ENCODE measurements around the gene PALLD.

PALLD gene

DNA sequence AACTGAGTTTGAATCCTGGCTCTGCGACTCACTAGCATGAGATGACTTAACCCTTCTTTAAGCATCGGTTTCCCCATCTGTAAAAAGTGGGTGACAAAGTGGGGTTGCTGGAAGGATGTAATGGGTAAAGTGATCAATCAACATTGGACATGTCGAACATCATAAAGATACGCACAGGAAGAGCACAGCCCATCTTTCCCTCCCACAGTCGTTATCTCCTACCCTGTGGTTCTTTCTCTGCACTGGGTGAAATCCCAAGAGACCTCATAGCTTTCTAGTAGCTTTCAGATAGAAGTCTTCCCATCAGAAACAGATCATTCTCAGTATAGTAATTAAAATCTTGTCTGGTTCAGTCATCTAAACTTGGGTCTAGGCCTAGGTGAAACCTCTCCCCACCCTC lies 296.7 kb downstream of the PALLD start:
- Mint-ChIP-seq H3K9me3 (no peaks in the 10 kb centered on the region), H3K4me3 (no peak overlapping the region), H3K4me1 (peaks cover 36% of the 10 kb centered on the region), H3K27me3 (ENCODE audit: low read depth) (peaks cover 4% of the 10 kb centered on the region), H3K27ac (no peak overlapping the region), H3K36me3 (ENCODE audit: low read depth) (peaks cover 34% of the 10 kb centered on the region)
- TF ChIP-seq, protein P1, sequence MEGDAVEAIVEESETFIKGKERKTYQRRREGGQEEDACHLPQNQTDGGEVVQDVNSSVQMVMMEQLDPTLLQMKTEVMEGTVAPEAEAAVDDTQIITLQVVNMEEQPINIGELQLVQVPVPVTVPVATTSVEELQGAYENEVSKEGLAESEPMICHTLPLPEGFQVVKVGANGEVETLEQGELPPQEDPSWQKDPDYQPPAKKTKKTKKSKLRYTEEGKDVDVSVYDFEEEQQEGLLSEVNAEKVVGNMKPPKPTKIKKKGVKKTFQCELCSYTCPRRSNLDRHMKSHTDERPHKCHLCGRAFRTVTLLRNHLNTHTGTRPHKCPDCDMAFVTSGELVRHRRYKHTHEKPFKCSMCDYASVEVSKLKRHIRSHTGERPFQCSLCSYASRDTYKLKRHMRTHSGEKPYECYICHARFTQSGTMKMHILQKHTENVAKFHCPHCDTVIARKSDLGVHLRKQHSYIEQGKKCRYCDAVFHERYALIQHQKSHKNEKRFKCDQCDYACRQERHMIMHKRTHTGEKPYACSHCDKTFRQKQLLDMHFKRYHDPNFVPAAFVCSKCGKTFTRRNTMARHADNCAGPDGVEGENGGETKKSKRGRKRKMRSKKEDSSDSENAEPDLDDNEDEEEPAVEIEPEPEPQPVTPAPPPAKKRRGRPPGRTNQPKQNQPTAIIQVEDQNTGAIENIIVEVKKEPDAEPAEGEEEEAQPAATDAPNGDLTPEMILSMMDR (IDR thresholded peaks at IDR 0.05; ENCODE audit: unreplicated experiment in 3 of 3) = no peak

- peaks cover 30% of the 10 kb centered on the region for H3K36me3 Mint-ChIP-seq (ENCODE audit: low read depth)
- H3K9me3 Mint-ChIP-seq = no peaks in the 10 kb centered on the region
- peak overlapping the region in 2 of 3 experiments; percentile 39 to 64 for H3K27ac Mint-ChIP-seq
- TF ChIP-seq, protein P1 (IDR thresholded peaks at IDR 0.05; ENCODE audit: unreplicated experiment in 3 of 3) = no peak
- H3K4me3 Mint-ChIP-seq = no peak overlapping the region
- H3K27me3 Mint-ChIP-seq (ENCODE audit: low read depth) = peaks cover 4% of the 10 kb centered on the region
- peaks cover 36% of the 10 kb centered on the region for H3K4me1 Mint-ChIP-seq
These were observed 297.3 kb downstream of the PALLD start for GRCh38 chr4:168794092-168794707.

GRCh38 chr4:168794881-168795280 lies 298.0 kb downstream of the PALLD start:
- TF ChIP-seq, protein P1 (IDR thresholded peaks at IDR 0.05; ENCODE audit: unreplicated experiment in 3 of 3) = no peak
- Mint-ChIP-seq H3K4me3 (no peak overlapping the region), H3K27me3 (ENCODE audit: low read depth) (peaks cover 4% of the 10 kb centered on the region), H3K9me3 (no peaks in the 10 kb centered on the region), H3K36me3 (ENCODE audit: low read depth) (peaks cover 30% of the 10 kb centered on the region), H3K4me1 (peaks cover 36% of the 10 kb centered on the region), H3K27ac (peak overlapping the region in 2 of 3 experiments; percentile 39 to 64)

- H3K27me3 Mint-ChIP-seq (ENCODE audit: low read depth) = peaks cover 4% of the 10 kb centered on the region
- TF ChIP-seq, protein P1 (IDR thresholded peaks at IDR 0.05; ENCODE audit: unreplicated experiment in 3 of 3) = no peak
- peaks cover 30% of the 10 kb centered on the region for H3K36me3 Mint-ChIP-seq (ENCODE audit: low read depth)
- peaks cover 34% of the 10 kb centered on the region for H3K4me1 Mint-ChIP-seq
- no peak overlapping the region for H3K4me3 Mint-ChIP-seq
- peak overlapping the region; percentile 70 to 92 (median 89) for H3K27ac Mint-ChIP-seq
- no peaks in the 10 kb centered on the region for H3K9me3 Mint-ChIP-seq
These were observed 298.5 kb downstream of the PALLD start for GRCh38 chr4:168795346-168795745.

DNA sequence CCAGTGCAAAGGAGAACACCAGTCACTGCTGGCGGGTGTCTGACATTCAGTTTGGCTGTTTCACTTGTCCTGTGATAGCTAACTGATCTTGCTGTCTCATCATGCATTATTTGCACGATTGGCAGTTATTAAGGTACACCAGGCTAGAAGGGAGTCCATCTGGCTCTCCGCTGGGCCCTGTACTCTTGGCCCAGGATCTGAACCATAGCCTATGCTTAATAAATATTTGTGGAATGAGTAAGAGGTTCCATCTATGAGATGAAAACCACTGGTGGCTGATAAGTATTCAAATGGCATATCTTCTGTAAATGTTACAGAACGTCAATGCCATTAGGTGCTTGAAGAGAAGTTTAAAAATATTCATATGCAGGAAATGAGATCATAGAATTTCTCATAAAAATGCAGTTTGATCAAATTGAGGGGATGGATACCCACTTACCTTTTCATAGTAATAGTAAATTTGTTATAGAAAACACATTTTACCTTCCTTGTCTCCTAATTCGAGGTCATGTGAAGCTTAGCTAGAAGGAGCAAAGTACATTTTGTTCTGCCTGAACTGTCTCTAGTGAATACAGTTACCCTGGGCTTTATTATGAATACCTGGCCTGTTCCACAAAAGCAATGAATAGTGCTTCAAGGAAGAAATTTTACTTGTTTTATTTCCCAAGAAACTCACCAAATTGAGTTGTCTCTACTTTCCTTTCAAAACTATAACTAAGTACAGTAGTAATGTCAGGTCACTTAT lies 299.7 kb downstream of the PALLD start:
- TF ChIP-seq, protein P1 (IDR thresholded peaks at IDR 0.05; ENCODE audit: unreplicated experiment in 3 of 3) = no peak
- H3K4me3 Mint-ChIP-seq = no peak overlapping the region
- peaks cover 28% of the 10 kb centered on the region for H3K4me1 Mint-ChIP-seq
- H3K36me3 Mint-ChIP-seq (ENCODE audit: low read depth) = peaks cover 19% of the 10 kb centered on the region
- peak overlapping the region; percentile 70 to 92 (median 89) for H3K27ac Mint-ChIP-seq
- H3K27me3 Mint-ChIP-seq (ENCODE audit: low read depth) = peaks cover 4% of the 10 kb centered on the region
- no peaks in the 10 kb centered on the region for H3K9me3 Mint-ChIP-seq

Data from nephron (organoid).